Inflammatory macrophage (primary cell): ENCODE results near the gene APC2.

Experiments used
- DNase-seq, 2 donors: peaks; one replicate each; pipeline ENCODE4 v3.0.0-alpha.2; 2020 to 2022

The APC2 gene

DNA sequence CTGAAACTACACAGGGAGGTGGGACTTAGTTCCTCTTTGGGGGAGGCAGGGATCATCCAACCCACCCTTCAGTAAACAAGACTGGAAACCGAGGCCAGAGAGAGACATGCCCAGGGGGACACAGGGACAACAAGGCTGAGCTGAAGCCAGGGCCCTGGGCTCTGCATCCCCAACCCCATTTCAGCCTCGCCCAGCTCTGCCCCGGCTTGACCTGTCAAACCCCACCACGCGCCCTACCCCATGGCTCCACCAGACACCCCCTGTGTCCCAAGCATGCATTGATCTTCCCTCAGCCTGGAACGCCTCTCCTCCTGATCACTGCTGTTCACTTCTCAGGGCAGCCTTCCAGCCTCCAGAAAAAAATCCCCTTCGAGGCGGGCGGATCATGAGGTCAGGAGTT, 2.0 kb upstream of the APC2 start:
- DNase-seq, result no peak

GRCh38 chr19:1450735-1451731, 1.1 kb downstream of the APC2 start:
- DNase-seq, result no peak

DNA sequence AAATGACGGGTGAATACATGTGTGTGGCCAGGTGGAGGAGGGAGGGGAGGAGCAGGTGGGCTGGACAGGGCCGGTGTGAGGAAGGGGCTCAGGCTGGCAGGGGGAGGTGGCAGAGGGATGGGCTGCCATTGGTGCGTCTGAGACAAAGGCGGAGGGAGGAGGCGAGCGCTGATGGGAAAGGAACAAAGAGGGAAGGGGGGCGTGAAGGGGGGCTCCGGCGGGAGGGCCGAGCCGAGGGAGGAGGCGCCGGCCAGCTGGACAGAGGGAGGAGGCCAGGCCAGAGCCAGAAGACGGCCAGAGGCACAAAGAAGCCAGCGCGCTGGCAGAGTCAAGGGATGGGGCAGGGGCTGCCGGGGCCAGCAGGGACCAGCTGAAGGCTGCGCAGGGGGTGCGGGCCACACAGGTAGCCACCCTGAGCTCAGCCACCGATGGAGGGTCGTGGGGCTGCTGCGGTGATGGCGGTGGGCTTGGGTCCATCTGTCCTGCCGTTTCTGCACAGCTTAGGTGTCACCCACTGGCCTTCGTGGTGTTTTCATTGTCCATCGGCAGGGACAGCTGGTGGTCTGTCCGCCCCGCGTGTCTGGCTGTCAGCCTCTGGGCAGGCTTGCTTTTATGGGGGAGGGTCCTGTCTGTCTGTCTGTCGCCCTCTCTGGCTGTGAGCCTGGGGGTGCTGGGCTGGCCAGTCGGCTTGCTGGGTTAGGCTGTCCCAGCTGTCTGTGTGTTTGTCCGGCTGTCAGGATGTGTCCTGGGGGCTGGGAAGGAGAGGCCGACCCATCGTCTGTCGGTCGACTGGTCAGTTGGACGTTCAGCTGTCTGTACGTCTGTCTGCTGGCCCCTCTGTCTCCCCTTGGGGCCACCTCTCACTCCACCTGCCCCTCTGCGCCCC, 2.2 kb downstream of the APC2 start:
- DNase-seq, result no peak

DNA sequence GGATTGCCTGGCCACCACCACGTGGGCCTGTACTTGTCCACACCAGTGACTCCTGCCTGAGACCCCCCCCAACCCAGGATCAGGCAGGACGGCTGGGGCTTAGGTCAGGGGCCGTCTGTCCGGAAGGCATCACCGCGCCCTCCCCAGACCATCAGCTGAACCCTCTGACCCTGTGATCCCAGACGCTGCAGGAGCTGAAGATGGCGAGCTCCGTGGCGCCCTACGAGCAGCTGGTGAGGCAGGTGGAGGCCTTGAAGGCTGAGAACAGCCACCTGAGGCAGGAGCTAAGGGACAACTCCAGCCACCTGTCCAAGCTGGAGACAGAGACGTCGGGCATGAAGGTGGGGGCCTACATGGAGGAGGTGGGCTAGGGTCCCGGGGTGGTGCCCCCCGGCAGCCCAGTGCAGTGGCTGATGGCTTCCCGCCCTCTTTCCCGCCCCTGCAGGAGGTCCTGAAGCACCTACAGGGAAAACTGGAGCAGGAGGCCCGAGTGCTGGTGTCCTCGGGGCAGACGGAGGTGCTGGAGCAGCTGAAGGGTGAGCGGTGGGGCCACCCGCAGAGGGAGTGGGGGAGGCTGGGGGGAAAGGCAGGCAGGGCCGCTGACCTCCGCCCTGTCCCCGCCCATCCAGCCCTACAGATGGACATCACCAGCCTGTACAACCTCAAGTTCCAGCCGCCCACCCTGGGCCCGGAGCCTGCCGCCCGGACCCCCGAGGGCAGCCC, 3.0 kb downstream of the APC2 start:
- DNase-seq, result no peak

DNA sequence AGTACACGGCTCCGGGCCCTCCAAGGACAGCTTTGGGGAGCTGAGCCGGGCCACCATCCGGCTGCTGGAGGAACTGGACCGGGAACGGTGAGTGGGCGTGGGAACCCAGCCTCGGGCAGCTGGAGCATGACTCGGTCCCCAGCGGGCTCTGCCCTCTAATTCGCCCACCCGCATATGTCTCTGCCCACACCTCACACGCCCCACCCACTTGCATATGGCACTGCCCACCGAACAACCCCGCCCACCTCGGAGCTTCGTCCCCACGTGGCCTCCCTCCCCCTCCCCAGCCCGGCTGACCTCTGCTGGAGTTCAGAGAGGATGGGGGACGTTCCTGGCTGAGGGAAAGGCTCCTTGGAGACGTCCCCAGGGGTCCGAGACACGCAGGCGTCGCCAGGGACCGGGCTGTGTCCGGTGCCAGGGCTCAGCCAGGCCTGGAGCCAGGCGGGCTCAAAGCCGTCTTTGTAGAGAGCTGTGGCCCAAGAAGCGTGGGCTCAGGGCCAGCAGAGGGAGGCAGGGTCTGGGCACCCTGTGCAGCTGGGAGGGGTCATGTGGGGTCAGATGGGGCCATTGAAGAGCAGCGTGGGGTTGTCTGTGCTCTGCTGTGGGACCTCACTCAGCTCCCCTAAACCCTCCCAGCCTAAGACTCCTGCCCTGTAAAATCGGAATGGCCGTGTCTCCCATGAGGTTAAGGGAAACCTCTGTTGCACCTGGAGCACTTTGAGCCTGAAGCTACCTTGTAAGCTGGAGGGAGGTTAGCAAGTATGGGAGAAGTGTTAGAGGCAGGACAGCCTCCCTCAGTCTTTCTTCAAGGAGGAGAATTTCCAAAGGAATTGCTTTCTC, 3.8 kb downstream of the APC2 start:
- peak in 1 of 2 donors; percentile 54 for DNase-seq

GRCh38 chr19:1455002-1455335, 5.0 kb downstream of the APC2 start:
- no peak for DNase-seq

DNA sequence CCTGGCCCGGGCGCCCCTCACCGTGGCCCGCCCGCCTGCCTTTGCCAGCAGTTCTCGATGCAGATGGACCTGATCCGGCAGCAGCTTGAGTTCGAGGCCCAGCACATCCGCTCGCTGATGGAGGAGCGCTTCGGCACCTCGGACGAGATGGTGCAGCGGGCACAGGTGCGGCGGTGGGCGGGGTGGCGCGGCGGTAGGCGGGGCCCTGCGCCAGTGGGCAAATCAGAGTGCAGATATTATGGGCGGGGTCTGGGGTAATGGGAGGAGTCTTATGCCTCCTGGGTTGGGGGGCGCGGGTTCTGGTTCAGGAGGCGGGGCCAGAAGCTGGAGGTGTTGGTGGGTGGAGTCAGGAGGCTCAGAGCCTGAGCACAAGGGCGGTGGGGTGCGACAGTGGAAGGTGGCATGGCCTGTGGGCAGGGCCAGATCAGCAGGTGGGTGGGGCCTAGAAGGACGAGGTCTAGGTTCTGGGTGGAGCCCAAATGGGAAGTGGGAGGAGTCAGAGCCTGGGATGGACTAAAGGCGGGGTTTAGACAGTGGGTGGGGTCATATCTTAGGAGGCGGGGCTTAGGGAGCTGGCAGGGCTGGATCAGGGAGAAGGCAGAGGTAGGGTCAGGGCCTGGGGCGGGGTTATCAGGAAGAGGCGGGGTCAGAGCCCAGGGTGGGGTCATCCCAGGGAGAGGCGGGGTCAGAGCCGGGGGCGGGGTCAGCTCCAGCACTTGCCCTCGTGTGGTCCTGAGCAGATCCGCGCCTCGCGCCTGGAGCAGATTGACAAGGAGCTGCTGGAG, 5.6 kb downstream of the APC2 start:
- peak; percentile 59 to 78 for DNase-seq

GRCh38 chr19:1456121-1456900, 6.4 kb downstream of the APC2 start:
- DNase-seq, result no peak

DNA sequence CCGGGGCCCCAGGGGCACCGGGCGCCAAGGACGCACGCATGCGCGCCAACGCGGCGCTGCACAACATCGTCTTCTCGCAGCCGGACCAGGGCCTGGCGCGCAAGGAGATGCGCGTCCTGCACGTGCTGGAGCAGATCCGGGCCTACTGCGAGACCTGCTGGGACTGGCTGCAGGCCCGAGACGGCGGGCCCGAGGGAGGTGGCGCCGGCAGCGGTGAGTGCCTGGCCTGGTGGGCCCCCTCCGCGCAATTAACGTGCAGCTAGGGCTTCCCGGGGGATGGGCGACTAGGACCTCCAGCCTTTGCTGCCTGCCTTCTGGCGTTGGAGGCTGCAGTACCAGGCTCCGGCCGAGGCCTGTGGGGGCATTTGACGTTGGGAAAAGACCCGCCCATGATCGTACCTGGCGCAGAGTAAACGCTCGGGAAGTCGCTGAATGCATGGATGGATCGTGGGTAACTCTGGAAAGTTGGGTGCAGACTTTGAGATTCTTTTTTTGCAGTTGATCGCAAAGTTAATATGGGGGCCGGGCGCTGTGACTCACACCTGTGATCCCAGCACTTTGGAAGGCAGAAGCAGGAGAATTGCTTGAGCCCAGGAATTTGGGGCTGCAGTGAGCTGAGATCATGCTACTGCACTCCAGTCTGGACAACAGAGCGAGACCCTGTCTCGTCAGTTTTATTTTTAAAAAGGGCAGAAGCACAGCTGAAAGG, 7.3 kb downstream of the APC2 start:
- DNase-seq, result no peak

- DNase-seq, result no peak
Measured at GRCh38 chr19:1457892-1458291, 8.0 kb downstream of the APC2 start.

GRCh38 chr19:1459479-1459878, 9.6 kb downstream of the APC2 start:
- peak; percentile 76 to 80 for DNase-seq

DNA sequence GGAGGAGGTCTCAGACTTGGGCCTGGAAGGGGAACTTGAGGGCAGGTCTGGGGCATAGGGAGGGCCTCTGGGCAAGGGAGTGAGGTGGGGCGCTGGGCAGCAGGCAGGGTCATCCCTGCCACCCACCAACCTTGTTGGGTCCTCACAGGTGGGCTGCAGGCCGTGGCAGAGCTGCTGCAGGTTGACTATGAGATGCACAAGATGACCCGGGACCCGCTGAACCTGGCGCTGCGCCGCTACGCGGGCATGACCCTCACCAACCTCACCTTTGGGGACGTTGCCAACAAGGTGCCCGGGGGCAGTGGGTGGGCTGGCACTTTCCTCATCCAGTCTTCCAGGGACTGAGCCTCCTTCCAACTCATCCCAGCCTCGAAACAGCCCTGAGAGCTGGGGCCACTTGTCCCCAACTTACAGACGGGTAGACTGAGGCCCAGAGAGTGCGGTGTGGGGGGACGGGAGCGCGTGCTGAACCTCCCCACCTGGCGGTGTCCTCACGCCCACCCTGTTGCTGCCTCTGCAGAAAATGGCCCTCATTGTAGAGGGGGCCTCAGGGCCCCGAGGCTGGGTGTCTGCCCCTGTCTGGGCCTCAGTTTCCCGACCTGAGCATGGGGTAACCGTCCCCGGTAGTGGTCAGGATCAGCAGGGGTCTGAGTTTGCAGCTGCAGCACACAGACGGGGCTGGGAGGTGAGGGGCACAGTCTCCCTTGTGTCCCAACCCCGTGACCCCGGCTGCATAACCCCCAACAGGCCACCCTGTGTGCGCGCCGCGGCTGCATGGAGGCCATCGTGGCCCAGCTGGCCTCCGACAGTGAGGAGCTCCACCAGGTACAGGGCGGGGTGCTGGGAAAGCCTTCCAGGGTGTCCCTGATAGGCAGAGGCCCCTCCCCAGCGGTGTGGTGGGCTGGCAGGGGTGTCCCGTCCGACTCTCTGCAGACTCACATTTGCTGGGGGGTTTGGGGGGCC, 10.4 kb downstream of the APC2 start:
- DNase-seq, result no peak

GRCh38 chr19:1461862-1462261, 11.9 kb downstream of the APC2 start:
- no peak for DNase-seq

GRCh38 chr19:1465191-1466016, 15.5 kb downstream of the APC2 start:
- peak; percentile 25 to 41 for DNase-seq

- DNase-seq, result no peak
Measured at GRCh38 chr19:1466018-1466460, 16.1 kb downstream of the APC2 start.

- no peak for DNase-seq
Measured at GRCh38 chr19:1466461-1467214, 16.7 kb downstream of the APC2 start.

DNA sequence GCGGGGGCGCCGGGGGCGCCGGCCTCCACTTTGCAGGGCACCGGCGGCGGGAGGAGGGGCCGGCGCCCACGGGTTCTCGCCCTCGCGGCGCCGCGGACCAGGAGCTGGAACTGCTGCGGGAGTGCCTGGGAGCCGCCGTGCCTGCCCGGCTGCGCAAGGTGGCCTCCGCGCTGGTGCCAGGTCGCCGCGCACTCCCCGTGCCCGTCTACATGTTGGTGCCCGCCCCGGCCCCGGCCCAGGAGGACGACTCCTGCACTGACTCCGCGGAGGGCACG, 17.2 kb downstream of the APC2 start:
- no peak for DNase-seq
